ENCODE data around the gene SLC25A46.
"Not testable (repeated sequence)": the region's sequence is repeated elsewhere in the genome, so short reads cannot be mapped to it uniquely, and the experiment has no call there.

The SLC25A46 gene

GRCh38 chr5:110769000-110769681 lies 30.3 kb downstream of the SLC25A46 start:
- no peaks in the 10 kb centered on the region for H3K9me3 ChIP-seq (ENCODE audit: low read depth, low read length)

GRCh38 chr5:110770286-110770685 lies 31.5 kb downstream of the SLC25A46 start:
- H3K27ac ChIP-seq = no peak overlapping the region
- H3K9ac ChIP-seq (ENCODE audit: insufficient read length) = no peak overlapping the region
- H3K4me3 ChIP-seq = no peak overlapping the region
- TF ChIP-seq EZH2 (IDR thresholded peaks at IDR 0.05) (no peak), POLR2AphosphoS5 (IDR thresholded peaks at IDR 0.05; ENCODE audit: borderline replicate concordance, low read depth, low read length) (no peak), FOXP2 (optimal IDR thresholded peaks at IDR 0.05; ENCODE audit: control extremely low read depth, extremely low read length, insufficient read depth) (no peak)
- DNase-seq (ENCODE audit: low read depth, low spot score) = no peak
- no peaks in the 10 kb centered on the region for H3K36me3 ChIP-seq (ENCODE audit: insufficient read depth, low read length)
- no peaks in the 10 kb centered on the region for H3K9me3 ChIP-seq (ENCODE audit: low read depth, low read length)

More at GRCh38 chr5:110769000-110769681, 30.3 kb downstream of the SLC25A46 start:
- Histone ChIP-seq H3K9ac (ENCODE audit: insufficient read length) (no peak overlapping the region), H3K36me3 (ENCODE audit: insufficient read depth, low read length) (no peaks in the 10 kb centered on the region), H3K4me3 (no peak overlapping the region), H3K27ac (no peak overlapping the region)
- no peak for TF ChIP-seq EZH2 (IDR thresholded peaks at IDR 0.05)
- no peak for TF ChIP-seq FOXP2 (optimal IDR thresholded peaks at IDR 0.05; ENCODE audit: control extremely low read depth, extremely low read length, insufficient read depth)
- TF ChIP-seq POLR2AphosphoS5 (IDR thresholded peaks at IDR 0.05; ENCODE audit: borderline replicate concordance, low read depth, low read length) = no peak
- DNase-seq (ENCODE audit: low read depth, low spot score) = no peak

GRCh38 chr5:110784901-110785300 lies 46.1 kb downstream of the SLC25A46 start:
- Histone ChIP-seq H3K9me3 (ENCODE audit: low read depth, low read length) (no peaks in the 10 kb centered on the region), H3K36me3 (ENCODE audit: insufficient read depth, low read length) (no peaks in the 10 kb centered on the region), H3K27ac (no peak overlapping the region), H3K4me3 (no peak overlapping the region), H3K9ac (ENCODE audit: insufficient read length) (no peak overlapping the region)
- TF ChIP-seq POLR2AphosphoS5 (IDR thresholded peaks at IDR 0.05; ENCODE audit: borderline replicate concordance, low read depth, low read length) = no peak
- no peak for TF ChIP-seq EZH2 (IDR thresholded peaks at IDR 0.05)
- no peak for TF ChIP-seq FOXP2 (optimal IDR thresholded peaks at IDR 0.05; ENCODE audit: control extremely low read depth, extremely low read length, insufficient read depth)
- no peak for DNase-seq (ENCODE audit: low read depth, low spot score)

- Histone ChIP-seq H3K27ac (no peak overlapping the region), H3K9me3 (ENCODE audit: low read depth, low read length) (no peaks in the 10 kb centered on the region), H3K36me3 (ENCODE audit: insufficient read depth, low read length) (no peaks in the 10 kb centered on the region), H3K4me3 (no peak overlapping the region), H3K9ac (ENCODE audit: insufficient read length) (no peak overlapping the region)
- TF ChIP-seq FOXP2 (optimal IDR thresholded peaks at IDR 0.05; ENCODE audit: control extremely low read depth, extremely low read length, insufficient read depth) (no peak), EZH2 (IDR thresholded peaks at IDR 0.05) (no peak), POLR2AphosphoS5 (IDR thresholded peaks at IDR 0.05; ENCODE audit: borderline replicate concordance, low read depth, low read length) (no peak)
- DNase-seq (ENCODE audit: low read depth, low spot score) = no peak
Observed at GRCh38 chr5:110785356-110785755, 46.5 kb downstream of the SLC25A46 start.

- H3K27ac ChIP-seq; H3K9me3 ChIP-seq (ENCODE audit: low read depth, low read length); H3K4me3 ChIP-seq; H3K36me3 ChIP-seq (ENCODE audit: insufficient read depth, low read length); H3K9ac ChIP-seq (ENCODE audit: insufficient read length); DNase-seq (ENCODE audit: low read depth, low spot score): not testable (repeated sequence)
Observed at GRCh38 chr5:110788006-110788405, 49.2 kb downstream of the SLC25A46 start.

GRCh38 chr5:110790673-110791072 lies 51.9 kb downstream of the SLC25A46 start:
- TF ChIP-seq POLR2AphosphoS5 (IDR thresholded peaks at IDR 0.05; ENCODE audit: borderline replicate concordance, low read depth, low read length) (no peak), FOXP2 (optimal IDR thresholded peaks at IDR 0.05; ENCODE audit: control extremely low read depth, extremely low read length, insufficient read depth) (no peak), EZH2 (IDR thresholded peaks at IDR 0.05) (no peak)
- Histone ChIP-seq H3K27ac (no peak overlapping the region), H3K36me3 (ENCODE audit: insufficient read depth, low read length) (no peaks in the 10 kb centered on the region), H3K4me3 (no peak overlapping the region), H3K9ac (ENCODE audit: insufficient read length) (no peak overlapping the region), H3K9me3 (ENCODE audit: low read depth, low read length) (no peaks in the 10 kb centered on the region)
- DNase-seq (ENCODE audit: low read depth, low spot score) = peak; percentile 32

GRCh38 chr5:110802998-110803397 lies 64.2 kb downstream of the SLC25A46 start:
- no peak for DNase-seq (ENCODE audit: low read depth, low spot score)
- Histone ChIP-seq H3K36me3 (ENCODE audit: insufficient read depth, low read length) (no peaks in the 10 kb centered on the region), H3K4me3 (no peak overlapping the region), H3K9ac (ENCODE audit: insufficient read length) (no peak overlapping the region), H3K9me3 (ENCODE audit: low read depth, low read length) (no peaks in the 10 kb centered on the region), H3K27ac (no peak overlapping the region)
- no peak for TF ChIP-seq POLR2AphosphoS5 (IDR thresholded peaks at IDR 0.05; ENCODE audit: borderline replicate concordance, low read depth, low read length)
- TF ChIP-seq EZH2 (IDR thresholded peaks at IDR 0.05) = no peak
- no peak for TF ChIP-seq FOXP2 (optimal IDR thresholded peaks at IDR 0.05; ENCODE audit: control extremely low read depth, extremely low read length, insufficient read depth)

- Histone ChIP-seq H3K27ac (no peak overlapping the region), H3K9ac (ENCODE audit: insufficient read length) (no peak overlapping the region), H3K36me3 (ENCODE audit: insufficient read depth, low read length) (no peaks in the 10 kb centered on the region), H3K9me3 (ENCODE audit: low read depth, low read length) (no peaks in the 10 kb centered on the region), H3K4me3 (no peak overlapping the region)
- DNase-seq (ENCODE audit: low read depth, low spot score) = no peak
- TF ChIP-seq EZH2 (IDR thresholded peaks at IDR 0.05) (no peak), FOXP2 (optimal IDR thresholded peaks at IDR 0.05; ENCODE audit: control extremely low read depth, extremely low read length, insufficient read depth) (no peak), POLR2AphosphoS5 (IDR thresholded peaks at IDR 0.05; ENCODE audit: borderline replicate concordance, low read depth, low read length) (no peak)
Observed at GRCh38 chr5:110803467-110804326, 64.9 kb downstream of the SLC25A46 start.

All from SK-N-MC (cell line).